GM19468 (cell line): ENCODE data around the gene CCDC85A.

ENCODE experiments used
- ATAC-seq: cut with Tn5 transposase; IDR thresholded peaks from one replicate; pipeline ENCODE4 v1.9.1; 2021; ENCODE audit warnings: mild to moderate bottlenecking, moderate library complexity, moderate number of reproducible peaks; ENCODE audit not compliant: unreplicated experiment; ENCODE audit errors: extremely low read depth

The CCDC85A gene

GRCh38 chr2:56232912-56233311 lies 49.1 kb downstream of the CCDC85A start:
- ATAC-seq, result no peak

GRCh38 chr2:56234241-56234640 lies 50.5 kb downstream of the CCDC85A start:
- no peak for ATAC-seq

GRCh38 chr2:56239030-56239429 lies 55.2 kb downstream of the CCDC85A start:
- no peak for ATAC-seq

GRCh38 chr2:56239437-56239836 lies 55.6 kb downstream of the CCDC85A start:
- no peak for ATAC-seq

- ATAC-seq, result no peak
Observed at GRCh38 chr2:56240210-56240609, 56.4 kb downstream of the CCDC85A start.

GRCh38 chr2:56244506-56244905 lies 60.7 kb downstream of the CCDC85A start:
- no peak for ATAC-seq

DNA sequence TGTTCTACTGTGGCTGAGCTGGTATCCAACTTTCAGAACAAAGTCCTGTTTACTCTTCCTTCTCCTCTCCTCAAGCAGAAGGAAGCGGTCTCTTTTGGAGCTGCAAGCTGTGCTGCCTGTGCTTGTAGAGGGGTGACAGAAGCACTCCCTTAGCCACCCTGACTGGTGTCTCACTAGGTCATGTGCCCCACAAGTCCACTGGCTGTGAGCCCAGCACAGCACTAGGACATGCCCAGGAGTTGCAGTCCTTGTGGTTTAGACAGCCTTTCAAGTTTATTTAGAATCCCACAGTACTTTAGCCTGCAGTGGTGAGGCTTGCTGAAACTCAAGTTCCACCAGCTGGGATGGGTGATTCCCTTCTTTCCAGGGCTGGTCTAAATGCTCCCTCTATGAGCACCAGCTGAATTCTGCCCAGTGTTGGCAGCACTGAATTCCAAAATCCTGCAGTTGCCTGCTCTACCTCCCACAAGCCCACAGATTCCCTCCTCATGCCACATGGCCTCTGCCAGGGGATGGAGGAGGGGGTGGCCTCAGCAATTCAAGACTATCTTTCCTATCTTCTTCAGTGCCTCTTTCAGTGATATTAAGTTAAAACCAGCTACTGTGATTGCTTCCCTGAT lies 61.2 kb downstream of the CCDC85A start:
- ATAC-seq, result no peak

GRCh38 chr2:56248965-56249742 lies 65.4 kb downstream of the CCDC85A start:
- ATAC-seq, result no peak

GRCh38 chr2:56250153-56250729 lies 66.5 kb downstream of the CCDC85A start:
- ATAC-seq, result no peak

- no peak for ATAC-seq
Observed at GRCh38 chr2:56260415-56260814, 76.6 kb downstream of the CCDC85A start.

DNA sequence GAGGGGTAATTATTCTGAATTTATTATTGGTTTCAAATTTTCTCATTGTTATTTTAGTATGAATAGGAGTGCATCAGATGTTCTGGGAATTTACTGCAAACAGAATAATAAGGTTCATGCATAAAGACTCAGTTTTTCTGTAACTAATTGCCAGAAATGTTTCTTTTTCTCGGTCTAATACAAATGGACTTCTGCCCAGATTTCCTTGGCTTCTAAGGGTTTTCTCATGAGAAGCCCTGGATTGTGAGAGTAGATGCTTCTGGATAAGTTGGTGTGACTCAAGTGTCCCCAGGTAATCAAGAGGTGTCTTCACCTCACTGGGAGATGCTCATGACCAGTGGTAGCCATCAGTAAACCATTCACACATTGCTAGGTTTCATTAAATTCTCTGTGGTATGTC lies 78.5 kb downstream of the CCDC85A start:
- ATAC-seq, result no peak

- ATAC-seq, result no peak
Observed at GRCh38 chr2:56263876-56264275, 80.1 kb downstream of the CCDC85A start.

GRCh38 chr2:56266761-56267414 lies 83.1 kb downstream of the CCDC85A start:
- no peak for ATAC-seq

GRCh38 chr2:56267415-56267788 lies 83.6 kb downstream of the CCDC85A start:
- ATAC-seq, result no peak

DNA sequence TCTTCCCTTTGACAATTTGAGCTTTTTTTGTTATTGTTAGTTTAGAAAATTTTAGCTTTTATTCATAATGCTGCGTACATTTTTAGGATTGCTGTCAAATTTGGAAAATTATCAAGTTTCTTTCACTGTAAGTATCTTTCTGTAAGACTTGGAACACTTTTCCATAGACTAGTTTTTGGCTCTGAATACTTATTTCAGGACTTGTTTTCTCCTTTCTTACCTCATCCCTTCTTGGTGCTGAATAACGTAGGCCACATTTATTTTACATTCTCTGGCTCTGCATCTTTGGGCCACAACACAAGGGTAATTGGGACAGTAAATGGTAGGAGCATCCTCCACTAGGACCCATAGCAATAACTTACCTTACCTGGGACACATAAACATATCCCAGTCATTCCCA lies 85.1 kb downstream of the CCDC85A start:
- no peak for ATAC-seq

- no peak for ATAC-seq
Observed at GRCh38 chr2:56271275-56271674, 87.5 kb downstream of the CCDC85A start.

- ATAC-seq, result no peak
Observed at GRCh38 chr2:56285224-56285623, 101.4 kb downstream of the CCDC85A start.

GRCh38 chr2:56286936-56287335 lies 103.1 kb downstream of the CCDC85A start:
- ATAC-seq, result no peak

GRCh38 chr2:56287508-56287907 lies 103.7 kb downstream of the CCDC85A start:
- no peak for ATAC-seq

DNA sequence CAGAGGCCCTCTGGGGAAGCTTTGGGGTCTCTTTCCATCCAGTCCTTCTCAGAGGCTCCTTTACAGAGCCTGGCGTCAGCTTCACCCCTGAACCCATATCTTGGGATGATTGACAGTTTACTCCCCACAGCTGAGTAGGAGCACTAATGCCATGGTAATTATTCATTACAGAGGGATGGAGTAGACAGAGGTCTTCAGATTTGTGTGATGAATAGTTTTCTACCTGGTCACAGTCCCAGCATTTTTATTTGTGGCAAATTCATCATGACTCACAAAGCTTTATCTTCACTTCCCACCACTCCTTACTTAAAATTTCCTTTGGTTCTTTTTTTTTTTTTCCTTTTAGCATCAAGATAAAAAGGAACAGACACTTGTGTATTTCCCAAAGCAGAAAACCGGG lies 104.2 kb downstream of the CCDC85A start:
- ATAC-seq, result no peak
